Panc1 (cell line): Measurements from ENCODE around the gene ZNF862. TPM values are rescaled to one million over a fixed set of nuclear protein-coding genes. Genes with fewer than 3 reads are reported as not detected.

Source experiments
- ATAC-seq: fragments of 200-7000 bp; cut with Tn5 transposase; 2 replicates; pipeline ENCODE4 v1.9.1; 2020; ENCODE audit warnings: mild to moderate bottlenecking, moderate library complexity
- BruUV-seq: library from RNA; stranded (reverse); fragments of 400-500 nt; replicated peaks from 2 replicates; lab custom pipeline; 2021; lab: Mats Ljungman, UMichigan
- CTCF ChIA-PET: fragments of 300-600 bp; sonication (Branson Sonifier 250); formaldehyde crosslinking; loops from one replicate; lab custom pipeline; 2022; ENCODE audit warnings: antibody characterized with exemption; lab: Charles Lee
- POLR2A ChIA-PET: fragments of 300-600 bp; sonication (Branson Sonifier 250); formaldehyde crosslinking; loops from one replicate; lab custom pipeline; 2022; ENCODE audit warnings: antibody characterized with exemption; lab: Charles Lee
- DNase-seq: peaks from one replicate; pipeline ENCODE4 v3.0.0-alpha.2; 2010; ENCODE audit warnings: low read depth, low spot score
- H3K27ac ChIP-seq: 2 replicates; pipeline ENCODE4 v1.5.1; 2011; ENCODE audit warnings: mild to moderate bottlenecking, low read length, inconsistent platforms
- H3K27me3 ChIP-seq: fragments of 200-500 bp; sonication (Bioruptor generic); 2 replicates; pipeline ENCODE4 v1.6.0; 2014; ENCODE audit warnings: low read length, inconsistent platforms; ENCODE audit not compliant: control insufficient read depth, insufficient read depth
- H3K36me3 ChIP-seq: fragments of 200-500 bp; sonication (Bioruptor generic); 2 replicates; pipeline ENCODE4 v1.5.1; 2014; ENCODE audit warnings: inconsistent platforms, mild to moderate bottlenecking, low read length, moderate library complexity; ENCODE audit not compliant: control insufficient read depth, insufficient read depth
- H3K4me1 ChIP-seq: 2 replicates; pipeline ENCODE4 v1.5.1; 2011; ENCODE audit warnings: inconsistent platforms, mild to moderate bottlenecking, low read length, moderate library complexity; ENCODE audit not compliant: control insufficient read depth, insufficient read depth
- H3K4me3 ChIP-seq, 2 experiments: 2 replicates each; pipeline ENCODE4 v1.5.1; 2011 to 2012; ENCODE audit warnings: low read depth in 2 of 2, low read length in 2 of 2, mild to moderate bottlenecking in 2 of 2, inconsistent platforms in 1 of 2, moderate library complexity in 1 of 2
- H3K9me3 ChIP-seq: fragments of 200-500 bp; sonication (Bioruptor generic); 2 replicates; pipeline ENCODE4 v1.5.1; 2014; ENCODE audit warnings: low read depth, mild to moderate bottlenecking, inconsistent platforms, low read length, moderate library complexity; ENCODE audit not compliant: control insufficient read depth, insufficient read depth
- CTCF ChIP-seq: fragments of 450-650 bp; IDR thresholded peaks from 2 replicates; pipeline ENCODE4 v1.5.1; 2017; ENCODE audit warnings: mild to moderate bottlenecking
- SIN3A ChIP-seq: IDR thresholded peaks from 2 replicates; pipeline ENCODE4 v1.6.1; 2012; ENCODE audit warnings: low read depth, mild to moderate bottlenecking, low read length, moderate library complexity, borderline replicate concordance; ENCODE audit not compliant: insufficient read depth
- TCF7L2 ChIP-seq: IDR thresholded peaks from 2 replicates; pipeline ENCODE4 v1.6.1; 2011; ENCODE audit warnings: mild to moderate bottlenecking, low read depth, low read length, inconsistent platforms
- in situ Hi-C: cut with HindIII; loops from 2 replicates; pipeline ENCODE4 v1.10.0; 2016; ENCODE audit warnings: low sequenced_read_pairs, low pct_unique_long_range_greater_than_20kb
- intact Hi-C: fragments of 100-400 bp; cut with micrococcal nuclease; formaldehyde crosslinking; loops from one replicate; pipeline ENCODE4 v1.10.0; 2022; ENCODE audit not compliant: unreplicated experiment
- total RNA-seq: library from RNA; stranded (reverse); gene quantifications from one replicate; pipeline ENCODE4 v1.2.1, GENCODE V29; 2021; ENCODE audit not compliant: unreplicated experiment
- TF ChIP-seq, protein P1 (sequence below), 2 experiments: IDR thresholded peaks; 2 replicates each; pipeline ENCODE4 v1.6.1; 2011 to 2012; ENCODE audit warnings: low read depth in 2 of 2, control low read depth in 1 of 2, low read length in 1 of 2, mild to moderate bottlenecking in 1 of 2, moderate library complexity in 1 of 2; ENCODE audit not compliant: insufficient read depth in 1 of 2

The ZNF862 gene
- total RNA-seq, 1 experiment from 2014 or later, result 6.8 TPM

- Histone ChIP-seq H3K4me1 (peaks cover 2% of the 10 kb centered on the region; the same call in 1 of the 2 replicates), H3K9me3 (no peaks in the 10 kb centered on the region), H3K27ac (no peak overlapping the region), H3K36me3 (no peaks in the 10 kb centered on the region), H3K4me3 (no peak overlapping the region), H3K27me3 (no peaks in the 10 kb centered on the region)
- in situ Hi-C loops (no loop called here), intact Hi-C loops (no loop called here)
- DNase-seq (no peak), ATAC-seq (no peak)
- no TSS peak for BruUV-seq
- ChIA-PET POLR2A (no interaction called here), CTCF (no interaction called here)
- TF ChIP-seq, protein P1, sequence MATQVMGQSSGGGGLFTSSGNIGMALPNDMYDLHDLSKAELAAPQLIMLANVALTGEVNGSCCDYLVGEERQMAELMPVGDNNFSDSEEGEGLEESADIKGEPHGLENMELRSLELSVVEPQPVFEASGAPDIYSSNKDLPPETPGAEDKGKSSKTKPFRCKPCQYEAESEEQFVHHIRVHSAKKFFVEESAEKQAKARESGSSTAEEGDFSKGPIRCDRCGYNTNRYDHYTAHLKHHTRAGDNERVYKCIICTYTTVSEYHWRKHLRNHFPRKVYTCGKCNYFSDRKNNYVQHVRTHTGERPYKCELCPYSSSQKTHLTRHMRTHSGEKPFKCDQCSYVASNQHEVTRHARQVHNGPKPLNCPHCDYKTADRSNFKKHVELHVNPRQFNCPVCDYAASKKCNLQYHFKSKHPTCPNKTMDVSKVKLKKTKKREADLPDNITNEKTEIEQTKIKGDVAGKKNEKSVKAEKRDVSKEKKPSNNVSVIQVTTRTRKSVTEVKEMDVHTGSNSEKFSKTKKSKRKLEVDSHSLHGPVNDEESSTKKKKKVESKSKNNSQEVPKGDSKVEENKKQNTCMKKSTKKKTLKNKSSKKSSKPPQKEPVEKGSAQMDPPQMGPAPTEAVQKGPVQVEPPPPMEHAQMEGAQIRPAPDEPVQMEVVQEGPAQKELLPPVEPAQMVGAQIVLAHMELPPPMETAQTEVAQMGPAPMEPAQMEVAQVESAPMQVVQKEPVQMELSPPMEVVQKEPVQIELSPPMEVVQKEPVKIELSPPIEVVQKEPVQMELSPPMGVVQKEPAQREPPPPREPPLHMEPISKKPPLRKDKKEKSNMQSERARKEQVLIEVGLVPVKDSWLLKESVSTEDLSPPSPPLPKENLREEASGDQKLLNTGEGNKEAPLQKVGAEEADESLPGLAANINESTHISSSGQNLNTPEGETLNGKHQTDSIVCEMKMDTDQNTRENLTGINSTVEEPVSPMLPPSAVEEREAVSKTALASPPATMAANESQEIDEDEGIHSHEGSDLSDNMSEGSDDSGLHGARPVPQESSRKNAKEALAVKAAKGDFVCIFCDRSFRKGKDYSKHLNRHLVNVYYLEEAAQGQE (IDR thresholded peaks at IDR 0.05; ENCODE audit: insufficient read depth in 1 of 2, low read depth in 2 of 2, low read length in 1 of 2), result no peak
- TF ChIP-seq CTCF, result no peak
- no peak for TF ChIP-seq TCF7L2
- TF ChIP-seq SIN3A, result no peak
Measured at GRCh38 chr7:149844445-149844844, 6.3 kb downstream of the ZNF862 start.

DNA sequence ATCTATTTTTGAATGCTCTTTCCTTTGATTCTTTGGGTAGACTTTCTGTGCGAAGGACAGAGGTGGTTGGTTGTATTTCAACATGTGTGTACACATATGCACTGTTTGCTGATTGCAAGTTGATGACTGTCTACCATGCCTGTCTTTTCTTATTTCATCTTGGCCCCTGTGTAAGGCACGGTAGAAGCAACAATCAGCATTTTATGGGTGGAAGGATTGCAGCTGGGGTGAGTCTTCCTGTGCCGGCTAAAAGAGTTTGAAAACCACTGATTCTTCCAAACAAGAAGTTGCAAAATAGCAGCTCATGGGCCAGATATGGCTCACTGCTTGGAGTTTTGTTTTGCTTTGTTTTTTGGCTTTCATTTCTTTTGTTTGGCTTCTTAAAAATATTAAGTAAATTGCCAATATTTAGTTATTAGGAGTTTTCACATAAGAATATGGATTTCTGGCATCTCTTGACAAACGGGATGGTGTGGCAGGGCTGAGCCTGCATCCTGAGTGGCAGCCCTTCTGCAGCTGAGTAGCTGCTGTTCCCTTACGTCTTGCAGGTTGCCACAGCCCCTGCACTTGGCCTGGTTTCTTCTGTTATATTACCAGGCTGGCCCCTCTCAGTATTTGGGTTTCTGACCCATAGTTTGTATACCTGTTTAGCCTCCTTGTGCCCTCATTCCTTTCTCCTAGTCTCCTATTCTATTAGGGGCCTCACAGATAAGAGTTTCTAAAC is 7.2 kb downstream of the ZNF862 start:
- no peak overlapping the region for H3K4me3 ChIP-seq
- ChIA-PET POLR2A (no interaction called here), CTCF (no interaction called here)
- intact Hi-C loops, result no loop called here
- H3K27me3 ChIP-seq, result no peaks in the 10 kb centered on the region
- DNase-seq (no peak), ATAC-seq (no peak)
- no TSS peak for BruUV-seq
- H3K27ac ChIP-seq, result no peak overlapping the region
- H3K36me3 ChIP-seq, result no peaks in the 10 kb centered on the region
- H3K4me1 ChIP-seq, result no peaks in the 10 kb centered on the region
- in situ Hi-C loops, result no loop called here
- TF ChIP-seq, protein P1 (IDR thresholded peaks at IDR 0.05; ENCODE audit: insufficient read depth in 1 of 2, low read depth in 2 of 2, low read length in 1 of 2), result no peak
- H3K9me3 ChIP-seq, result no peaks in the 10 kb centered on the region
